ENCODE results near the gene ACTR2.
"Not testable (repeated sequence)": the region's sequence is repeated elsewhere in the genome, so short reads cannot be mapped to it uniquely, and the experiment has no call there.

The ACTR2 gene

DNA sequence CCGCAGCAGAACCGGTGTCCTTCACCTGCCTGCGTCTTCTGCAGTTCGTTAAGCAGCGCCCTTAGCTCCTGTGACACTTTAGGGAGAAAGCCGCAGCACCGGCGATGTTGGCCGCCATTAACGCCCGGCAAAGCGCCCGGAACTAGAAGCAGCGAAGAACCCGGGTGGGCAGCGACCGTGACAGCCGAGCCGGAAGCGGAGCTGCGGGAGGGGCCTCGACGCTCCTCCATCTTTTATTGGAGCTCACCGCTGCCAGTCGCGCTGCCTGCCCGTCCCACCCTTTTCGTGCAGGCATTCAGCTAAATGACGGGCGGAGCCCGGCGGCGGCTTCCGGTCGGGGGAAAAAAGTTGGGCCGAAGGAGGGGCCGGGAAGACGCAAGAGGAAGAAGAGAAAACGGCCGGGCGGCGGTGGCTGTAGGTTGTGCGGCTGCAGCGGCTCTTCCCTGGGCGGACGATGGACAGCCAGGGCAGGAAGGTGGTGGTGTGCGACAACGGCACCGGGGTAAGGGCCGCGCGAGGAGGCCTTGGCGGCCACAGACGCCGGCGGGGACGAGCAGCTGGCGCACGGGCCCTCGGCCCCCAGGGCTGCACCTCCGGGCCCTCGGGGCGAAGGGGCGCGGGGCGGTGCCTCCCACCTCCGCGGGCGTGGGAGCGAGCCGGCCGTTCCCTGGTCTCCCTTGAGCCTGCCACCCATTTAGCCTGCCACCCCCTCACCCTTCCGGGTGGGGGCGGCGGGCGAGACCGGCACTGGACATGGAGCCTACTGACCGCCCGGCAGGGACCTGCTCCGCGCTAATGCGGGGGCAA lies at the start of gene ACTR2:
TSS of gene ACTR2 (plus strand) at position 376 of the 807 bp plus-strand sequence. CDS start at position 455, 79 bp downstream.
- peak within 1 kb of the TSS; percentile 75 for H3K4me3 ChIP-seq (ENCODE audit: low read depth, low read length)

DNA sequence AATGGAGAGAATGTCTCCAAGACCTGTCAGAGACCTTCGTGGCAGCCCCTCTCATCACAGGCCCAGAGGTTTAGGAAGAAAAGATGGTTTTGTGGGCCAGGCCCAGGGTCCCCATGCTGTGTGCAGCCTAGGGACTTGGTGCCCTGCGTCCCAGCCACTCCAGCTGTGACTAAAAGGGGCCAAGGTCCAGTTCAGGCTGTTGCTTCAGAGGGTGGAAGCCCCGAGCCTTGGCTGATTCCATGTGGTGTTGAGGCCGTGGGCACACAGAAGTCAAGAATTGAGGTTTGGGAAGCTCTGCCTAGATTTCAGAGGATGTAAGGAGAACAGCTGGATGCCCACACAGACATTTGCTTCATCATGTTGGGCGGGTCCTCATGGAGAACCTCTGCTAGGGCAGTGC lies 45.1 kb upstream of the ACTR2 start:
- no peak overlapping the region for H3K4me3 ChIP-seq (ENCODE audit: low read depth, low read length)

DNA sequence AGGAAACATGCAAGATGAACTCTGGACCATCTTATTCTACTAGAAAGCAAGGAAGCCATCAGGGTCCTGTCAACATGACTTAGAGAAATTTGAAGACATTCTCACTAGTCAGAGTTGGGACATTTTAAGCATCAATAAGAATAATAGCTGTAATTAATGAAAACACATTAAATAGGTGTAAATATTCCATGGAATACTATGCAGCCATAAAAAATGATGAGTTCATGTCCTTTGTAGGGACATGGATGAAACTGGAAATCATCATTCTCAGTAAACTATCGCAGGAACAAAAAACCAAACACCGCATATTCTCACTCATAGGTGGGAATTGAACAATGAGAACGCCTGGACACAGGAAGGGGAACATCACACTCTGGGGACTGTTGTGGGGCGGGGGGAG lies 44.2 kb upstream of the ACTR2 start:
- H3K4me3 ChIP-seq (ENCODE audit: low read depth, low read length): not testable (repeated sequence)

DNA sequence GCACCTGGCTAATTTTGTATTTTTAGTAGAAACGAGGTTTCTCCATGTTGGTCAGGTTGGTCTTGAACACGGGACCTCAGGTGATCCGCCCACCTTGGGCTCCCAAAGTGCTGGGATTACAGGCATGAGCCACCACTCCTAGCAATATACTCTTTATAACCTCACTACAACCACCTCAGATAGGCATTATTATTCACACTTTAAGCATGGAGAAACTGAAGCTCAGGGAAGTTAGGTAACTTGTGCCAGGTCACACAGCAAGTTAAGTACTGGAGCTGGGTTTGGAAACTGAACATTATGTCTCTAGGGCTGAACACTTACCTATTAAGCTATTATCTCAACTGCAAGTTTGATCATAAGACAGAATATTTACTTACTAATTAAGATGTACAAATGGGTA lies 42.6 kb upstream of the ACTR2 start:
- no peak overlapping the region for H3K4me3 ChIP-seq (ENCODE audit: low read depth, low read length)

DNA sequence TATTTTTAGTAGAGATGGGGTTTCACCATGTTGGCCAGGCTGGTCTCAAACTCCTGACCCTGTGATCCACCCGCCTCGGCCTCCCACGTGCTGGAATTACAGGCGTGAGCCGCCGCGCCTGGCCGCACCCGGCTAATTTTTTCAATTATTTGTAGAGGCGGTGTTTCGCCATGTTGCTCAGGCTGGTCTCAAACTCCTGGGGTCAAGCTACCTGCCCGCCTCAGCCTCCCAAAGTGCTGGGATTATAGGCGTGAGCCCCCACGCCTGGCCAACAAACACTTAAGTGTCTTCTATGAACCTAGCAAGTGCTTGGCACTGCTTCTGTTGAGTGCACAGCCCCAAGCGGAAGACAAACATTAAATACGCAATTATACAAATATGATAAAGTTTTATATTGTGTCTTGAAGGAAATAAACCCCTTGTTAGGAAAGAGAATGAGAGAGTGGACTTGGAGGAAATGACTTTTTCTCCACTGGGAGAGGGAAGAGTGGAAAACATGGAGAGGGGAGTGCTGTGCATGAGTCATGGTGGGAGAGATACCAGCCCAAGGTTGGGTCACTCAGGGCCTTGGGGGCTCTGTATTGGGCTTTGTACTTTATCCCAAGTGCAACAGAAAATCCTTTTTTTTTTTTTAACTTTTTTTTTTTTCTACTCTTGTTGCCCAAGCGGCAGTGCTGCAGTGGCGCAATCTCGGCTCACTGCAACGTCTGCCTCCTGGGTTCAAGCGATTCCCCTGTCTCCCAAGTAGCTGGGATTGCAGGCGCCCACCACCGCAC lies 41.4 kb upstream of the ACTR2 start:
- H3K4me3 ChIP-seq (ENCODE audit: low read depth, low read length): no peak overlapping the region

DNA sequence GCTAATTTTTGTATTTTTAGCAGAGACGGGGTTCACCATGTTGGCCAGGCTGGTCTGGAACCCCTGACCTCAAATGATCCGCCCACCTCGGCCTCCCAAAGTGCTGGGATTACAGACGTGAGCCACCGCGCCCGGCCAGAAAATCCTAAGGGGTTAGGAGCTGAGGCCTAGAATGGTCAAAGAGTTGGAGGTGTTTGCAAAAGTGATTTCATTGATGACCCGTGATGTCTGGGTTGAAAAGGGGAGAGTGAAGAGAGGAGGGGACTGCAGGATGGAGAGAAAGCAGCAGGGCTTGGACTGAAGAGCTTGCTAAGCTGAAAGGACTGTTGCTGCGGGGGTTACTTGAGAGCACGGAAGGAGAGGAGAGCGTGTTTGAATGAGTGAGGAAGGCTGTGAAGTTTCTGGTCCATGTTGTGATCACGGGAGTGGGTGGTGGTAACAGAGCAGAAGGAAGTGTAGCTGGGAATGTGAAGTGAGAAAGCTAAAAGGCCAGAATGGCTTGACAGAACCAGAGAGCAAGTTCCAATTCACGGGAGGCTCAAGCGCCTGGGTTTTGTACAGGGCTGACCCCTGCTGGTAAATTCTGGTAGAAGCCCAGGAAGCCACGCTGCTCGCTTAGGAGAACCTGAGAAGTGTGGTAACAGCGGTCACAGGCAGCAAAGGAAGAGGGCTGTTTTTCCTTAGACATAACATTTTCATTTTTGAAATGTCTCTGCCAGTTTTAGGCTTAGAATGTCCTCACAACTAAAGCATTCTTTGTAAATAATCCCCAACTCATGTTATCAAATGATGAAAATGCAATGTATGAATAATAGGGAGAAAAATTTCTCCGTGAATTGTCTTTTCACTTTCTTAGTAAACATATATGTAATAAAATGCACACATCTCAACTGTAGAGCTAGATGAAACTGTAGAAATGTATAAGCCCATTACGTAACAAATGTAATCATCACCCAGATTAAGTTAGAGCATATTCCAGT lies 40.5 kb upstream of the ACTR2 start:
- H3K4me3 ChIP-seq (ENCODE audit: low read depth, low read length): no peak overlapping the region

DNA sequence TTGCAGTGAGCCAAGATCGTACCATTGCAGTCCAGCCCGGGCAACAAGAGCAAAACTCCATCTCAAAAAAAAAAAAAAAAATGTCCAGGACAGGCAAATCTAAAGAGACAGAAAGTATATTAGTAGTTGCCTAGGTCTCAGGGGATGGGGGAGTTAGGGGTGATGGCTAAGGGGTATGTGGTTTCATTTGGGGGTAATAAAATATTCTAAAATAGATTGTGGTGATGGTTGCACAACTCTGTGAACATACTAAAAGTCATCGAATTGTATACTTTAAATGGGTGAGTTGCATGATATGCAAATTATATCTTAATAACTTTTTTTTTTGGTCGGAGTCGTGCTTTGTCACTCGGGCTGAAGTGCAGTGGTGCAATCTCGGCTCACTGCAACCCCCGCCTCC lies 34.2 kb upstream of the ACTR2 start:
- H3K4me3 ChIP-seq (ENCODE audit: low read depth, low read length): no peak overlapping the region

DNA sequence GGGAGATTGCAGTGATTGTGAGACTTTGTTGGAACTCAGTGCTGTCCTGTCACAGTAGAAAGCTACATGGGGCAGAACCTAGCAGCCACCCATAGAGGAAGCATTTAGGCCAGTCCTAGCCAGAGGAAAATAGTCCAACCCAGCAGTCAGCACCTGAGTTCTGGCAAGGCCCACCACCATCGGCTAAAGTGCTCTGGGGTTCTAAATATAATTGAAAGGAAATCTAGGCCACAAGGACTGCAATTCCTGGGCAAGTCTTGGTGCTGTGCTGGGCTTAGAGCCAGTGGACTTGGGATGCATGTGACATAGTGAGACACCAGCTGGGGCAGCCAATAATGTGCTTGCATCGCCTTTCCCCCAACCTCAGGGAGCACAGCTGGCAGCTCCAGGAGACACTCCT lies 28.9 kb upstream of the ACTR2 start:
- H3K4me3 ChIP-seq (ENCODE audit: low read depth, low read length): no peak overlapping the region

DNA sequence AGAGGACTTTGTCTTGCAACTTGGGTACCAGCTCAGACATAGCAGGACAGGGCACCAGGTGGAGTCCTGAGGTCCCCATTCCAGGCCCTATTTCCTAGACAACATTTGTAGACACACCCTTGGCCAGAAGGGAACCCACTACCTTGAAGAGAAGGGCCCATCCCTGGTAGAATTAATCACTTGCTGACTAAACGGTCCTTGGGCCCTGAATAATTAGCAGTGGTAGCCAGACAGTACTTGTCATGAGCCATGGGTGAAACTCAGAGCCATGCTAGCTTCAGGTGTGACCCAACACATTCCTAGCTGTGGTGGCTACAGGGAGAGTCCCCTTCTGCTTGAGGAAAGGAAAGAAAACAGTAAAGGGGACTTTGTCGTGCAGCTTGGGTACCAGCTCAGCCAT lies 28.5 kb upstream of the ACTR2 start:
- H3K4me3 ChIP-seq (ENCODE audit: low read depth, low read length): no peak overlapping the region

DNA sequence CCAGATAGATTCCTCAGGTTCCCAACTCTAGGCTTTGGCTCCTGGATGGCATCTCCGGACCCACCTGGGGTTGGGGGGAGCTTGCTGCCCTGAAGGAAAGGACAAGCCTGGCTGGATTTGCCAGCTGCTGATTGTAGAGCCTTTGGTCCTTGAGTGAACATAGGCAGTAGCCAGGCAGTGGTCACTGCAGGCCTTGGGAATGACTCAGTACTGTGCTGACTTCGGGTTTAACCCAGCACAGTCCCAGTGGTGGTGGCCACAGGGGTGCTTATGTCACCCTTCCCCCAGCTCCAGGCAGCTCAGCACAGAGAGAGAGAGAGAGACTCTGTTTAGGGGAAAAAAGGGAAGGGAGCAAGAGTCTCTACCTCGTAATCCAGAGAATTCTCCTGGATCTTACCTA lies 27.7 kb upstream of the ACTR2 start:
- no peak overlapping the region for H3K4me3 ChIP-seq (ENCODE audit: low read depth, low read length)

DNA sequence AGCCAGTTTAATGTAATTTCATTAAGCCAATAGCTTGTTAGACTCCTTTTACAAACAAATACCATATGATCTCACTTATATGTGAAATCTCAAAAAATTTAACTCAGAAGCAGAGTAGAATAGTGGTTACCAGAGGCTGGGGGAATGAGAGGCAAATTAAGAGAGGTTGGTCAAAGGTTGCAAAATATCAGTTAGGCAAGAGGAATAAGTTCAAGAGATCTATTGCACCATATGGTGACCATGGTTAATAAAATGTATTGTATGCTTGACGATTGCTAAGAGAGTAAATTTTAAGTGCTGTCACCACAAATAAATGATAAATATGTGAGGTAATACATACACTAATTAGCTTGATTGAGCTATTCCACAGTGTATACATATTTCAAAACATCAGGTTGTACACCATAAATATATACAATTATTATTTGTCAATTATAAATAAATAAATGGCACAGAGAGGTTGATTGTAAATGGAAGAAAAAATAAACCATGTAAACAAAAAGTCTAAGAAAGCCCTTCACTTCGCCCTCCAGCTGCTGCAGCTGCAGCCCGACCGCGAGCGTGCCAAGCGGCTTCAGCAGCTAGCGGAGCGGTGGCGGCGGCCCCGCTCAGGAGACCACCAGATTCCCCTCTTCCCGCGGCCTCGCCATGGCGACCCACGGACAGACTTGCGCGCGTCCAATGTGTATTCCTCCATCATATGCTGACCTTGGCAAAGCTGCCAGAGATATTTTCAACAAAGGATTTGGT lies 23.0 kb upstream of the ACTR2 start:
- no peak overlapping the region for H3K4me3 ChIP-seq (ENCODE audit: low read depth, low read length)

DNA sequence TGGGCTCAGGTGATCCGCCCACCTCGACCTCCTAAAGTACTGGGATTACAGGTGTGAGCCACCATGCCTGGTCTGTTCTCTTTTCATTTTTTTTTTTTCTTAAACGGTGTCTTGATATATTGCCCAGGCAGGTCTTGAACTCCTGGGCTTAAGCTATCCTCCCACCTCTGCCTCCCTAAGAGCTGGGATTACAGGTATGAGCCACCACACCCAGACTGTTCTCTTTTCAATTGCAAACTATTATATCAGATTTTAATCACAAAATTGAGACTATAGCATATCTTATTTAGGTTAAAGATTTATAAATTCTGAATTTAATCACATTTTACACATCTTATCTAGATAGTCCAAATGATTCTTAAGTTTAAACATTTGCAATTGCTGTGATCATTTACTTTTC lies 15.5 kb upstream of the ACTR2 start:
- no peak overlapping the region for H3K4me3 ChIP-seq (ENCODE audit: low read depth, low read length)

DNA sequence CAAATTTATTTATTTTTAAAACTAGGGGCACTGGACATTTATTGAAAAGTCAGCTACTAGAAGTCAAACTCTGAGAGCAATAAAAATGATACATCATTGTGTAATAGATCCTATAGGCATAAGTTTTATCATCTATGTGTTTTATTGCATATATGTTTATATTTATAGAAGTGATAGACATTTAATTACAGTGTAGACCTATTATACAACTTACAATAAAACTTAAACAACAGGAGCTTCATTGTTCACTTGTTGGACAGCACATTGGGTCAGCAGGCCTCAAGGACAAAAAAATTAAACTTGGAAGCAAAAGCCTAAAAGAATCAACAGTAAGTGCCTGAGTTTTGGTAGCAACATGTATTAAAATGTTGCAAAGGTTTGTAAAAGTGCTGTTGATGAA lies 15.0 kb upstream of the ACTR2 start:
- no peak overlapping the region for H3K4me3 ChIP-seq (ENCODE audit: low read depth, low read length)

DNA sequence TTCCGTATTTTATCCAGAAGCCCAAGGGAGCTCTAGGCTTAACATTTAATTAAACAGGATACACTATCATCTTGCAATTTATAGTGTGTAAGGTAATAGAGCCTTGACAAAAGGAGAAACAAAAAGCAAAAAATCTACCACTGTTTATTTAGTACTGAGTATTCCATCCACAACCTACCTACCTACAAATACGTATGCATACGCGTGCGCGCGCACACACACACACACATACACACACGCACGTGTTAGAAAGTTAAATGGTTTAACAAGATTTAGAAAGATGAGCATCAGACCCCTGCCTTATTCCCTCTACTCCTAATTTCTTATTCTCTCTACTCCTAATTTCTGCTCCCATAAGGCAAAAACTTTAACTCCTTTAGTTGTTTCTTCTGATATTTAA lies 14.6 kb upstream of the ACTR2 start:
- H3K4me3 ChIP-seq (ENCODE audit: low read depth, low read length): no peak overlapping the region

DNA sequence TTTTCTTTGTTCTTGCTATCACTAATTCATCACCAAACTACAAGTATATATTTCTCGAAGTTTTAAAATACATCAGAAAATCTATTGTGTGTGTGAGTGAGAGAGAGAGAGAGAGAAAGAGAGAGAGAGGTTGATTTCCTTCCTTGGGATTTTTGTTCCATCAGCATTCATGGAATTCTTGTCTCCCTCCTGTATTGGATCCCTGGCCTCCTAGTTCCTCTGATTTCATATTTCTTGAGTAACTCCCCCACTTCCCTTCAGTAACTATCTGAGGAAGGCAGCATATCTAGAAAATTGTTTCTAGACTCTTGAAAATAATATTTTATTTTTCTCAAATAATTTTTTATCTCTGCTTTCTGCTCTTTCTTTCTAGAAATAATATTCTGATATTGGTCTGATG lies 13.3 kb upstream of the ACTR2 start:
- no peak overlapping the region for H3K4me3 ChIP-seq (ENCODE audit: low read depth, low read length)

DNA sequence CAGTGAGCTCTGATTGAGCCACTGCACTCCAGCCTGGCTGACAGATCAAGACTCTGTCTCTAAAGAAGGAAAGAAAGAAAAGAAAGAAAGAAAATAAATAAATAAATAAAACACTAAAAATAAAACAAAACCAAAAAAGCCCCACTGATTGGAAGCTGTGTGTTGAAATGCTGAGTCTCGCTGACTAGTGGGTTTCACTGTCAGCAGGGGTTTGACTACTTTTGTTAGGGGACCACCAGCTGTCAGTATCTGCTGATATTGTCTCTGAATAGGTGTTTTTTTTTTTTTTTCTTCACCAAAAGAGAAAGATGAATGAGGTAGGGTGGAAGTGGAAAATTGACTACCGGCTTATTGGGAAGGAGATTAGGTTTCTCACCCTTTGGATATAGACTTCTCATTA lies 12.8 kb upstream of the ACTR2 start:
- no peak overlapping the region for H3K4me3 ChIP-seq (ENCODE audit: low read depth, low read length)

DNA sequence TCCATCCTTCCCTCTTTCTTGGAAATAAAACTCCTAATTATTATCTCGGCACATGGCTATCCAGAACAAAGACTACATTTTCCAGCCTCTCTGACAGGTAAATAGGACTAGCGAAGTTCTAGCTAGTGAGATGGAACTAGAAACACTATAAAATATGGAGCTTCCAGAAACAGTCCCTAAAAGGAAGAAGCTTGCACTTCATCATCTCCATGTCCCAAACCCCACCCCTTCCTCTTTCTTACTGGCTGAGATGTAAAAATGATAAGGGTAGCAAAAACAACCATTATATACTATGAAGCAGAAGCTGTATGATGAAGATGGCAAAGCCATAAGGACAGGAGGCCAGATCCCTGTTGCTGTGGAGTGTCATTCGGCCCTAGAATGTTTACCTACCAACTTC lies 11.7 kb upstream of the ACTR2 start:
- no peak overlapping the region for H3K4me3 ChIP-seq (ENCODE audit: low read depth, low read length)

DNA sequence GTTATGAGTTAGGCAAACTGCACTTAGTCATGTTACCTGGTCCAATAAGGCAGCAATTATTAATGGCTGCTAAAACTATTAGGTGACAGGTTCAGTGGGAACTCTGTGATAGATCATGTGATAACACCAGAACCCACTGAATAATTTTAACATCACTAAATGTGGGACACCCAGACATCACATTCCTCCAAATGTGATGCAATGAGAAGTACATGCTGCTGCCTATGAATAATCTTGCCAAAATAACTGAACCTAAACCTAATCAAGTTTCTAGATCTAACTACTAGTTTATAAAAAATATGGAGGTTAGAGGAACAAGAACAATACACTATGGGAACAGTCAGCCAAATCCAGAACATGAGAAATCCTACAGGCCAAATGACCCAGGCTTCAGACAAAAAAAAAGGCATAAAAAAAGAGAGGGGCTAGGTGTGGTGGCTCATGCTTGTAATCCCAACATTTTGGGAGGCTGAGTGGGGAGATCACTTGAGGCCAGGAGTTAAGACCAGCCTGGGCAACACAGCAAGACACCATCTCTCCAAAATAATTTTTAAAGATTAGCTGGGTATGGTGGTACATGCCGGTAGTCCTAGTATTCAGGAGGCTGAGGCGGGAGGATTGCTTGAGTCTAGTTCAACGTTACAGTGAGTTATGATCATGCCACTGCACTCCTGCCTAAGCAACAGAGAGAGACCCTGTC lies 7.0 kb upstream of the ACTR2 start:
- no peak overlapping the region for H3K4me3 ChIP-seq (ENCODE audit: low read depth, low read length)

DNA sequence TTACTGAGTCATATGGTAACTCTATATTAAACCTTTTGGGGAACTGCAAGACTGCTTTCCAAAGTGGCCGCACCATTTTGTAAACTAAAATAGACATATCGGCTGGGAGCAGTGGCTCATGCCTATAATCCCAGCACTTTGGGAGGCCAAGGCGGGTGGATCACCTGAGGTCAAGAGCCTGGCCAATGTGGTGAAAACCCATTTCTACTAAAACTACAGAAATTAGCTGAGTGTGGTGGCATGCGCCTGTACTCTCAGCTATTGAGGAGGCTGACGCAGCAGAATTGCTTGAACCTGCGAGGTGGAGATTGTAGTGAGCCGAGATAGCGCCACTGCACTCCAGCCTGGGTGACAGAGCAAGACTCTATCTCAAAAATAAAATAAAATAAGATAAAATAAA lies 6.4 kb upstream of the ACTR2 start:
- H3K4me3 ChIP-seq (ENCODE audit: low read depth, low read length): not testable (repeated sequence)

DNA sequence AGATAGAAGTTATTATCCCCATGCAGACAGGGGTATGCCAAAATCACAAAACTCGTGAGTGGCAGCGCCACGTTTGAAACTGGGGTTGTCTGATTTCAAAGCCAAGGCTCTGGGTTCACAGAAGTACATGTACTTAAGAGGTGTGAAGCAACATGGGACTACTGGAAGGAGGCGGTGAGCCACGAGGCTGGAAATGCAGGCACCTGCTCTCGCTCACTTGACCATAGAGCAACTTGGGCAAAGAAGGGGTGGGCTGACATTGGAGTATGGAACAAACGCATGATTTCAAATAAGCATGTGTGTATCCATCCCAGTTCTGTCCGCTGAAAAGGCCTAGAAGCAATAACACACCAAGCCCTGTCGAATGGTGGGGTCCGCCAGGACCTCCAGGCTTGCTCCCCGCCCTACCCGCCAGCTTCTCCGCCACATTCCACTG lies 593 bp upstream of the ACTR2 start:
- peak overlapping the region; percentile 75 for H3K4me3 ChIP-seq (ENCODE audit: low read depth, low read length)
